Measurements from ENCODE around the gene MEGF11. TPM values are rescaled to one million over a fixed set of nuclear protein-coding genes. Genes with fewer than 3 reads are reported as not detected.

The MEGF11 gene
- total RNA-seq, 4 donors from 2014 or later: 0.20 TPM; not detected in 3

DNA sequence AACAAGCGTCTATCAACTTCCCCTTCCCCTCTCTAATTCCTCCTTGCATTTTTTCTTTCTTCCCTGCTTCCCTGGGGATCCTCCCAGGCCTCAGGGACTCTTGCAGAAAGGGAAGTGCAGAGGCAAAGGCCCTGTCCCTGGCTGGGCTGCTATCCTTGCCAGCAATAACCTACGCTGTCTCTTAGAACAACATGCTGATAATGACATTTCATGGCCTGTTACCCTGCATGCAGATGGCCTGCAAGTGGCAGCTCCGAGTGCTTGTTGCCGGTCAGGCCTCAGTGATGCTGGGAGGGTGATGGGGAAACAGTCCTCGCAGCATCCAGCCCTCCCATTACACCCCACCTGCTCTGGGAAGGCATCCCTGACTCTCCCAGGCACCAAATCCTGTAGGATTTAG lies 216.7 kb downstream of the MEGF11 start:
- intact Hi-C loops (cut with DNase I): no loop called here
- no peaks in the 10 kb centered on the region for H3K4me1 ChIP-seq
- no peaks in the 10 kb centered on the region for H3K27me3 ChIP-seq
- H3K4me3 ChIP-seq (replicated peaks in 1 of 3): no peak overlapping the region
- no peaks in the 10 kb centered on the region for H3K9me3 ChIP-seq
- no peak overlapping the region for H3K27ac ChIP-seq
- no peak for DNase-seq
- WGBS, 2 donors: 25 to 52% methylated on average over 4 to 5 of the region's 5 CpGs
- no peaks in the 10 kb centered on the region for H3K36me3 ChIP-seq
- TF ChIP-seq POLR2A (IDR thresholded peaks at IDR 0.05): no peak
- TF ChIP-seq, protein P1, sequence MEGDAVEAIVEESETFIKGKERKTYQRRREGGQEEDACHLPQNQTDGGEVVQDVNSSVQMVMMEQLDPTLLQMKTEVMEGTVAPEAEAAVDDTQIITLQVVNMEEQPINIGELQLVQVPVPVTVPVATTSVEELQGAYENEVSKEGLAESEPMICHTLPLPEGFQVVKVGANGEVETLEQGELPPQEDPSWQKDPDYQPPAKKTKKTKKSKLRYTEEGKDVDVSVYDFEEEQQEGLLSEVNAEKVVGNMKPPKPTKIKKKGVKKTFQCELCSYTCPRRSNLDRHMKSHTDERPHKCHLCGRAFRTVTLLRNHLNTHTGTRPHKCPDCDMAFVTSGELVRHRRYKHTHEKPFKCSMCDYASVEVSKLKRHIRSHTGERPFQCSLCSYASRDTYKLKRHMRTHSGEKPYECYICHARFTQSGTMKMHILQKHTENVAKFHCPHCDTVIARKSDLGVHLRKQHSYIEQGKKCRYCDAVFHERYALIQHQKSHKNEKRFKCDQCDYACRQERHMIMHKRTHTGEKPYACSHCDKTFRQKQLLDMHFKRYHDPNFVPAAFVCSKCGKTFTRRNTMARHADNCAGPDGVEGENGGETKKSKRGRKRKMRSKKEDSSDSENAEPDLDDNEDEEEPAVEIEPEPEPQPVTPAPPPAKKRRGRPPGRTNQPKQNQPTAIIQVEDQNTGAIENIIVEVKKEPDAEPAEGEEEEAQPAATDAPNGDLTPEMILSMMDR (IDR thresholded peaks at IDR 0.05): no peak

DNA sequence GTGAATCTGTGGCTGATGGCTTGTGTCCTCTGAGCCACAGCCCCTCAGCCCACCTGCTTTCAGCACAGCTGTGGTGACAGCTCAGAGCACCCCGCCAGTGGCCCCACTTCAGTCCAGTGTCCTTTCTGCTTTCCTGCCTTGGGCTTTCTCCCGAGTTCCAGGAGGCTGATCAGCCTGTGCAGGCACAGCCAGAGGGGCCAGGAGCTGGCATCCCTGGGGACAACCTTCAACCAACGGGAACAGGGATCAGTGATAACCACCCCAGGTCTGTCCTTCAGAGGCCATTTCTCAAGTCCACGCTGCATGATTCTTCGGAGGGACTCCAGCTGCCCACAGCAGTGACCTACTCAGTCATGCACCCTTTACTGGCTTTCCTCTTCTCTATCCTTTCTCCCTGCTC lies 217.6 kb downstream of the MEGF11 start:
- no peak for DNase-seq
- H3K4me3 ChIP-seq (replicated peaks in 1 of 3): no peak overlapping the region
- no peaks in the 10 kb centered on the region for H3K27me3 ChIP-seq
- H3K27ac ChIP-seq: no peak overlapping the region
- WGBS, 2 donors: 62 to 68% methylated on average over 5 of the region's 5 CpGs
- no peaks in the 10 kb centered on the region for H3K9me3 ChIP-seq
- no peaks in the 10 kb centered on the region for H3K36me3 ChIP-seq
- H3K4me1 ChIP-seq: no peaks in the 10 kb centered on the region
- TF ChIP-seq, protein P1 (IDR thresholded peaks at IDR 0.05): no peak
- no peak for TF ChIP-seq POLR2A (IDR thresholded peaks at IDR 0.05)
- intact Hi-C loops (cut with DNase I): no loop called here

DNA sequence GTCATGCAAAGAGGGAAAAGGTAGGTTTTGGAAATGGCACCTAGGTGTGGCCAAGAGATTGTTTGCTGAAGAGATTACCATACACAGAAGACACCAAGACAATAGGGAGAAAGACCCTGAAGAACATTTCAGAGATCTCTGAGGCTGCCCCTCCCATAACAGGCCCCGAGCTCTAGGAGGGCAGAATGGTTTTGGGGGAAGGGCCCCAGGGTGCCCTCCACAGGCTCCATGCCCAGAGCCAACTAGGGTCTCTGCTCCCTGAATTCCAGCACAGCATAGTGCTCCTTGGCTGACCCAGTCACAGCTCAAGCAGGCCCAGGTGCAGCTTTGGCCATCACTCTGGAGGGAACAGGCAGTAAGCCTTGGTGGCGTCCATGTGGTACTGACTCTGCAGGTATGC lies 220.4 kb downstream of the MEGF11 start:
- no peaks in the 10 kb centered on the region for H3K4me1 ChIP-seq
- intact Hi-C loops (cut with DNase I): no loop called here
- 93 to 98% methylated on average over 2 of the region's 2 CpGs for WGBS, 2 donors

DNA sequence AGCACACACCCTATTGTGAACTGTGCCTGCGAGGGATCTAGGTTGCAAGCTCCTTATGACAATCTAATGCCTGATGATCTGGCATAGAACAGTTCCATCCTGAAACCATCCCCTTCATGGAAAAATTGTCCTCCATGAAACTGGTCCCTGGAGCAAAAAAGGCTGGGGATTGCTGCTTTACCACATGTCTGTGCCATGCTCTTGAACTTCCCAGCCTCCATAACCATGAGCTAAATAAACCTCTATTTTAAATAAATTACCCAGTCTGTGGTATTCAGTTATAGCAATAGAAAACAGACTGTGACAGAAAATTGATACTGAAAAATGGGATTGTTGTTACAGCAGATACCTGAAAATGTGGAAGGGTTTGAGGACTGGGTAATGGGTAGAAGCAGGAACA lies 221.5 kb downstream of the MEGF11 start:
- 80 to 100% methylated on average over 1 of the region's 1 CpG for WGBS, 2 donors
- no peak for TF ChIP-seq POLR2A (IDR thresholded peaks at IDR 0.05)
- TF ChIP-seq, protein P1 (IDR thresholded peaks at IDR 0.05): no peak
- Histone ChIP-seq H3K9me3 (no peaks in the 10 kb centered on the region), H3K4me3 (replicated peaks in 1 of 3) (no peak overlapping the region), H3K36me3 (no peaks in the 10 kb centered on the region), H3K27me3 (no peaks in the 10 kb centered on the region), H3K27ac (no peak overlapping the region), H3K4me1 (no peaks in the 10 kb centered on the region)
- intact Hi-C loops (cut with DNase I): no loop called here
- DNase-seq: no peak

More for the DNA sequence above, 220.4 kb downstream of the MEGF11 start:
- H3K27me3 ChIP-seq: no peaks in the 10 kb centered on the region
- no peak for TF ChIP-seq POLR2A (IDR thresholded peaks at IDR 0.05)
- TF ChIP-seq, protein P1 (IDR thresholded peaks at IDR 0.05): no peak
- DNase-seq: no peak
- H3K4me3 ChIP-seq (replicated peaks in 1 of 3): no peak overlapping the region
- no peaks in the 10 kb centered on the region for H3K9me3 ChIP-seq
- H3K36me3 ChIP-seq: no peaks in the 10 kb centered on the region
- H3K27ac ChIP-seq: no peak overlapping the region

DNA sequence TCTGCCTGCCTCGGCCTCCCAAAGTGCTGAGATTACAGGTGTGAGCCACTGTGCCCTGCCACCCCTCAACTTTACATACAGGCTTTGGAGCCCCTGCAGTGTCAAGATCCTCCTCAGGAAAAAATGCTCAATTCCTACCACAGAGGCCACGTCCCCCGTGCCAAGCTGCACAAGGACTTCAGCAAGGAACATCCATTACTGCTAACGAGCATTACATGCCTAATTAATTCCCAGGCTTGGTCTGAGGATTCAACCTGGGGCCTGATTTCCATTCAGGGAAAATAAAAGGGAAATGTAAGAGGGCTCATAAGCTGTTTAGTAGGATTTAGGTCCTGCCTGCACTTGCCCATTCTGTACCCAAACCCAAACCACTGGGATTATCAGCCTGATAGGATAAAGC lies 222.9 kb downstream of the MEGF11 start:
- Histone ChIP-seq H3K27ac (no peak overlapping the region), H3K27me3 (no peaks in the 10 kb centered on the region), H3K4me3 (replicated peaks in 1 of 3) (no peak overlapping the region), H3K4me1 (no peaks in the 10 kb centered on the region), H3K36me3 (no peaks in the 10 kb centered on the region), H3K9me3 (no peaks in the 10 kb centered on the region)
- 76 to 92% methylated on average over 3 to 4 of the region's 4 CpGs for WGBS, 2 donors
- TF ChIP-seq, protein P1 (IDR thresholded peaks at IDR 0.05): no peak
- TF ChIP-seq POLR2A (IDR thresholded peaks at IDR 0.05): no peak
- intact Hi-C loops (cut with DNase I): no loop called here
- no peak for DNase-seq
